ENCODE data around the gene VCAN. TPM values are rescaled to one million over a fixed set of nuclear protein-coding genes. Genes with fewer than 3 reads are reported as not detected.

VCAN gene
- total RNA-seq, 1 donor from 2014 or later: 431 TPM

DNA sequence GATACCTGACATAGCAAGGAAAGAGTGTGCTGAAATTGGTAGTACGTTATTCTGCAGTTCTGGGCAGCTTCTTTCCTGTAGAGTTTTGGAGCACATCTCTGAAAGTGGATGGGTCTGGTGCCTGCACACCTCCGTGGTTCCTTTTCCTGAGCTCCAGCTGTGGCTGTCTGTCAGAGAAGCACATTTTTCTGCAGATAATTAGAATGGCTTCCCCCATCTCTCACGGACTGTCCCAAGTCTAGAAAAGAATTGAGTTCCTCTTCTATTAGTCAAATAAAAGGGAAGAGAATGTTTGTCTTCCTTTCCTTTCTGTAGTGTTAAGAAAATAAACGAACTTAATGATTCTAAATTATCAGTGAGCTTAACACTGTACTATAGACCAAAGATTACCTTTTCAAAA lies 55.7 kb downstream of the VCAN start:
- H3K9ac ChIP-seq (ENCODE audit: low read length): no peak overlapping the region
- H3K27me3 ChIP-seq (ENCODE audit: insufficient read depth, low read length): no peaks in the 10 kb centered on the region
- H3K9me3 ChIP-seq (ENCODE audit: insufficient read depth, low read depth, low read length): no peaks in the 10 kb centered on the region
- no peaks in the 10 kb centered on the region for H3K27me3 Mint-ChIP-seq (ENCODE audit: low read depth, unreplicated experiment)
- FAIRE-seq (no peak), DNase-seq (ENCODE audit: low read depth) (no peak)
- H3K9me3 Mint-ChIP-seq (ENCODE audit: unreplicated experiment): no peaks in the 10 kb centered on the region
- H3K36me3 Mint-ChIP-seq (ENCODE audit: low read depth, unreplicated experiment): peaks cover 12% of the 10 kb centered on the region
- H4K20me1 ChIP-seq (ENCODE audit: insufficient read depth, low read length): peaks cover 31% of the 10 kb centered on the region
- peaks cover 8% of the 10 kb centered on the region for H3K4me1 ChIP-seq (ENCODE audit: insufficient read depth, low read length)
- H3K36me3 ChIP-seq (ENCODE audit: insufficient read depth, low read length): peaks cover 56% of the 10 kb centered on the region
- no peak overlapping the region for H2AFZ ChIP-seq (ENCODE audit: low read depth, low read length)
- H3K4me2 ChIP-seq (ENCODE audit: low read length): no peak overlapping the region
- no peak overlapping the region for H3K4me3 Mint-ChIP-seq (ENCODE audit: unreplicated experiment)
- H3K27ac Mint-ChIP-seq (ENCODE audit: unreplicated experiment): no peak overlapping the region
- peaks cover 29% of the 10 kb centered on the region for H3K79me2 ChIP-seq (ENCODE audit: insufficient read depth, low read length)
- no peak overlapping the region for H3K27ac ChIP-seq (ENCODE audit: low read depth, low read length)
- H3K4me1 Mint-ChIP-seq (ENCODE audit: low read depth, unreplicated experiment): peaks cover 7% of the 10 kb centered on the region
- TF ChIP-seq, protein P1, sequence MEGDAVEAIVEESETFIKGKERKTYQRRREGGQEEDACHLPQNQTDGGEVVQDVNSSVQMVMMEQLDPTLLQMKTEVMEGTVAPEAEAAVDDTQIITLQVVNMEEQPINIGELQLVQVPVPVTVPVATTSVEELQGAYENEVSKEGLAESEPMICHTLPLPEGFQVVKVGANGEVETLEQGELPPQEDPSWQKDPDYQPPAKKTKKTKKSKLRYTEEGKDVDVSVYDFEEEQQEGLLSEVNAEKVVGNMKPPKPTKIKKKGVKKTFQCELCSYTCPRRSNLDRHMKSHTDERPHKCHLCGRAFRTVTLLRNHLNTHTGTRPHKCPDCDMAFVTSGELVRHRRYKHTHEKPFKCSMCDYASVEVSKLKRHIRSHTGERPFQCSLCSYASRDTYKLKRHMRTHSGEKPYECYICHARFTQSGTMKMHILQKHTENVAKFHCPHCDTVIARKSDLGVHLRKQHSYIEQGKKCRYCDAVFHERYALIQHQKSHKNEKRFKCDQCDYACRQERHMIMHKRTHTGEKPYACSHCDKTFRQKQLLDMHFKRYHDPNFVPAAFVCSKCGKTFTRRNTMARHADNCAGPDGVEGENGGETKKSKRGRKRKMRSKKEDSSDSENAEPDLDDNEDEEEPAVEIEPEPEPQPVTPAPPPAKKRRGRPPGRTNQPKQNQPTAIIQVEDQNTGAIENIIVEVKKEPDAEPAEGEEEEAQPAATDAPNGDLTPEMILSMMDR (IDR thresholded peaks at IDR 0.05; ENCODE audit: insufficient read depth, low read depth, low read length): no peak
- no peak for TF ChIP-seq EZH2 (IDR thresholded peaks at IDR 0.05; ENCODE audit: insufficient read depth, low read length)
- H3K4me3 ChIP-seq (ENCODE audit: insufficient read depth, low read depth, low read length): no peak overlapping the region

DNA sequence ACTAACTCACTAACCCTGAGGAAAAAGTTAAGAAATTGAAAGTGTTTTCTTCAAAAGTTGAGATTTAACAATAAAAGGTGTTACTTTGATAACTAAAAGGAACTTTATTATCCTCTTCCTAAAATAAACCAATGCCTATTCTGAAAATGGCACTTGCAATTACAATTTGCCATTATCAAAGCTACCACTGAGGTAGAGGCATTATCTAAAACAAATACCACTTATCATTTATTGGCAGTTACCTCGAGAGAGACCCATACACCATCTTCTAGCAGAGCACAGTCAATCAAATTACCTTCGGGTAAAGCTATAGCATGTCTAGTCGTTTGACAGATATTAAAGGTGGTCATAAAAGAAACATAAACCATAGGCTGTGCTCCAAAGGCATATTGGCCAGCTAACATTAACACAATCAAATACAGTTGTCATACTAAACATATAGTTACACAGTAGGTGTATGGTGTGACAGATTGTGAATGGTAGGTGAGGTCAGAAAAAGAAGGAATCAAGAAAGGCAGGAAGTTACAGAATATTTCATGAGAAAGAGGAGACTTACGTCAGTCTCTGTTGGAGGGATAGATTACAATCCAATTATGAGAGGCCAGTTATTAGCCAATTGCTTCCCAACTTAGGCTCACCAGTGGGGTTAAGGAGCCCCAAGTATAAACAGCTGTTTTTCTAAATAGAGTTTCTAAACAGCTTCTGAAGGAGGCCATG lies 56.3 kb downstream of the VCAN start:
- H3K36me3 Mint-ChIP-seq (ENCODE audit: low read depth, unreplicated experiment): peaks cover 8% of the 10 kb centered on the region
- H3K27me3 ChIP-seq (ENCODE audit: insufficient read depth, low read length): no peaks in the 10 kb centered on the region
- H3K27ac ChIP-seq (ENCODE audit: low read depth, low read length): no peak overlapping the region
- no peak overlapping the region for H3K9ac ChIP-seq (ENCODE audit: low read length)
- H3K27me3 Mint-ChIP-seq (ENCODE audit: low read depth, unreplicated experiment): no peaks in the 10 kb centered on the region
- no peaks in the 10 kb centered on the region for H3K9me3 Mint-ChIP-seq (ENCODE audit: unreplicated experiment)
- H2AFZ ChIP-seq (ENCODE audit: low read depth, low read length): no peak overlapping the region
- FAIRE-seq (no peak), DNase-seq (ENCODE audit: low read depth) (no peak)
- peaks cover 52% of the 10 kb centered on the region for H3K36me3 ChIP-seq (ENCODE audit: insufficient read depth, low read length)
- H3K4me3 ChIP-seq (ENCODE audit: insufficient read depth, low read depth, low read length): no peak overlapping the region
- no peak overlapping the region for H3K4me3 Mint-ChIP-seq (ENCODE audit: unreplicated experiment)
- no peak for TF ChIP-seq EZH2 (IDR thresholded peaks at IDR 0.05; ENCODE audit: insufficient read depth, low read length)
- TF ChIP-seq, protein P1 (IDR thresholded peaks at IDR 0.05; ENCODE audit: insufficient read depth, low read depth, low read length): no peak
- peak overlapping the region; percentile 1 for H3K27ac Mint-ChIP-seq (ENCODE audit: unreplicated experiment)
- peaks cover 28% of the 10 kb centered on the region for H4K20me1 ChIP-seq (ENCODE audit: insufficient read depth, low read length)
- H3K4me1 Mint-ChIP-seq (ENCODE audit: low read depth, unreplicated experiment): peaks cover 7% of the 10 kb centered on the region
- no peaks in the 10 kb centered on the region for H3K9me3 ChIP-seq (ENCODE audit: insufficient read depth, low read depth, low read length)
- H3K4me2 ChIP-seq (ENCODE audit: low read length): no peak overlapping the region
- peaks cover 27% of the 10 kb centered on the region for H3K79me2 ChIP-seq (ENCODE audit: insufficient read depth, low read length)
- peaks cover 8% of the 10 kb centered on the region for H3K4me1 ChIP-seq (ENCODE audit: insufficient read depth, low read length)

DNA sequence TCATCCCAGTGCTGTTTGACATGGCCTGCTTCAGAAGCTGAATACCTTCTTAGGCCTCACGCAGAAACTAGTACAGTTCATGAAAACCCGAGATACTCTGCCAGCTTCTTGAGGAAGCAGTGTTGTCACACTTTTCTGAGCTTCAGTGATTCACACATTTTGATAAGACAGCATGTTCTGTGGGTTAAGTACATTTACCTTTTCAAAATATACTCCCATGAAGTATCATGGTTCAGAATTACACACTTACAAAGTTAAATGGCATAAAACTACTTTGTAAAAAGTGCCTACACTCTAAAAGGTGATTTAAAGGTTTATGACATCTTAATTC lies 56.9 kb downstream of the VCAN start:
- Histone ChIP-seq H4K20me1 (ENCODE audit: insufficient read depth, low read length) (peaks cover 27% of the 10 kb centered on the region), H3K4me2 (ENCODE audit: low read length) (no peak overlapping the region), H3K4me3 (ENCODE audit: insufficient read depth, low read depth, low read length) (no peak overlapping the region), H2AFZ (ENCODE audit: low read depth, low read length) (no peak overlapping the region), H3K9me3 (ENCODE audit: insufficient read depth, low read depth, low read length) (no peaks in the 10 kb centered on the region), H3K4me1 (ENCODE audit: insufficient read depth, low read length) (peaks cover 8% of the 10 kb centered on the region), H3K36me3 (ENCODE audit: insufficient read depth, low read length) (peaks cover 46% of the 10 kb centered on the region), H3K79me2 (ENCODE audit: insufficient read depth, low read length) (peaks cover 27% of the 10 kb centered on the region), H3K27me3 (ENCODE audit: insufficient read depth, low read length) (no peaks in the 10 kb centered on the region), H3K27ac (ENCODE audit: low read depth, low read length) (no peak overlapping the region), H3K9ac (ENCODE audit: low read length) (no peak overlapping the region)
- Mint-ChIP-seq H3K27ac (ENCODE audit: unreplicated experiment) (no peak overlapping the region), H3K27me3 (ENCODE audit: low read depth, unreplicated experiment) (no peaks in the 10 kb centered on the region), H3K9me3 (ENCODE audit: unreplicated experiment) (no peaks in the 10 kb centered on the region), H3K4me1 (ENCODE audit: low read depth, unreplicated experiment) (peaks cover 7% of the 10 kb centered on the region), H3K4me3 (ENCODE audit: unreplicated experiment) (no peak overlapping the region), H3K36me3 (ENCODE audit: low read depth, unreplicated experiment) (peaks cover 8% of the 10 kb centered on the region)
- FAIRE-seq (no peak), DNase-seq (ENCODE audit: low read depth) (no peak)
- TF ChIP-seq EZH2 (IDR thresholded peaks at IDR 0.05; ENCODE audit: insufficient read depth, low read length): no peak
- TF ChIP-seq, protein P1 (IDR thresholded peaks at IDR 0.05; ENCODE audit: insufficient read depth, low read depth, low read length): no peak

Measured in astrocyte (in vitro differentiated cells and primary cell).